NCI-H146 (cell line): Measurements from ENCODE around the gene UBE2E2.

Experiments used
- DNase-seq: peaks from one replicate; lab custom pipeline; 2025; lab: John Stamatoyannopoulos, UW

Gene UBE2E2

GRCh38 chr3:23620638-23621015, 417.5 kb downstream of the UBE2E2 start:
- no peak for DNase-seq

GRCh38 chr3:23623844-23624243, 420.7 kb downstream of the UBE2E2 start:
- no peak for DNase-seq

GRCh38 chr3:23624305-23624704, 421.2 kb downstream of the UBE2E2 start:
- DNase-seq = no peak

GRCh38 chr3:23626442-23626841, 423.3 kb downstream of the UBE2E2 start:
- DNase-seq = no peak

GRCh38 chr3:23629181-23629894, 426.2 kb downstream of the UBE2E2 start:
- DNase-seq = no peak

- no peak for DNase-seq
Measured at GRCh38 chr3:23633261-23633960, 430.3 kb downstream of the UBE2E2 start.

GRCh38 chr3:23637339-23637738, 434.2 kb downstream of the UBE2E2 start:
- DNase-seq = no peak

- no peak for DNase-seq
Measured at GRCh38 chr3:23640471-23641146, 437.5 kb downstream of the UBE2E2 start.
